Measurements from ENCODE around the gene MOB1B.

- TF ChIP-seq MXD4 (CRISPR knock-in tag; IDR thresholded peaks at IDR 0.05), result no peak
- TF ChIP-seq MYNN (CRISPR knock-in tag; IDR thresholded peaks at IDR 0.05; ENCODE audit: low read depth), result no peak
- no peak for TF ChIP-seq JUND (CRISPR knock-in tag; IDR thresholded peaks at IDR 0.05)
- TF ChIP-seq ZNF143 (CRISPR knock-in tag; IDR thresholded peaks at IDR 0.05), result no peak
- TF ChIP-seq STAG1 (CRISPR knock-in tag; IDR thresholded peaks at IDR 0.05), result no peak
- TF ChIP-seq EZH2 (conservative IDR thresholded peaks at IDR 0.05; ENCODE audit: low read depth, low read length), result no peak
- TF ChIP-seq PREB (CRISPR knock-in tag; IDR thresholded peaks at IDR 0.05), result no peak
- TF ChIP-seq SETDB1 (CRISPR knock-in tag; IDR thresholded peaks at IDR 0.05; ENCODE audit: borderline replicate concordance), result no peak
- no peak for TF ChIP-seq PHF5A (CRISPR knock-in tag; IDR thresholded peaks at IDR 0.05; ENCODE audit: low read depth, unreplicated experiment)
- TF ChIP-seq TCF7L2 (IDR thresholded peaks at IDR 0.05; ENCODE audit: low read depth, low read length), result no peak
Measured at GRCh38 chr4:71009086-71009485, 106.9 kb downstream of the MOB1B start.
